IMR-90 (cell line): Measurements from ENCODE around the gene UBASH3A.

ENCODE experiments used
- BHLHE40 ChIP-seq: fragments of 150-350 bp; IDR thresholded peaks from 2 replicates; pipeline ENCODE4 v1.6.1; 2016; ENCODE audit warnings: mild to moderate bottlenecking, low read depth, low read length
- FOS ChIP-seq: fragments of 150-350 bp; IDR thresholded peaks from 2 replicates; pipeline ENCODE4 v1.6.1; 2016; ENCODE audit warnings: low read depth, low read length
- POLR2A ChIP-seq: IDR thresholded peaks from 2 replicates; pipeline ENCODE4 v1.6.1; 2012; ENCODE audit warnings: mild to moderate bottlenecking, low read depth, low read length
- SMC3 ChIP-seq: fragments of 150-350 bp; IDR thresholded peaks from 2 replicates; pipeline ENCODE4 v1.6.1; 2016; ENCODE audit warnings: low read depth, mild to moderate bottlenecking, antibody characterized with exemption, low read length, moderate library complexity
- TF ChIP-seq, protein P1 (sequence below): conservative IDR thresholded peaks from 2 replicates; pipeline ENCODE4 v1.5.1; 2012; ENCODE audit warnings: mild to moderate bottlenecking, low read depth, low read length, improper control_type of control experiment
- TF ChIP-seq, protein P2 (sequence below): fragments of 150-350 bp; IDR thresholded peaks from 2 replicates; pipeline ENCODE4 v1.6.1; 2016; ENCODE audit warnings: low read depth, mild to moderate bottlenecking, low read length, moderate library complexity, borderline replicate concordance

DNA sequence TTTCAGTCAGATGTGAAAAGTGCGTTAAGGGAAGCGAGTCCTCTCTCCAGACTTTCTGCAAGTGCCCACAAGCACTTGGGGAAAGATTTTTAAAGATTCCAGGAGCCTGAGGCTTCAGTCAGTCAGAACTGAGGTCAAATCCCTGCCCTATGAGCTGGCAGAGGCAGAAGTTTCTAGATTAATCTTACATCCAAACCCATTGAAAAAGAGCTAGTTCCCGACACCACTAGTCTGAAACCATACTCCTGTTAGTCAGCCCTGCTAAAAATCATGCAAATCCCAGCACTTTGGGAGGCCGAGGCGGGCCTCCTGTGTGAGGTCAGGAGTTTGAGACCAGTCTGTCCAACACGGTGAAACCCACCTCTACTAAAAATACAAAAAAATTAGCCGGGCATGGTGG, 71.3 kb downstream of the UBASH3A start:
- TF ChIP-seq POLR2A: no peak
- TF ChIP-seq, protein P1, sequence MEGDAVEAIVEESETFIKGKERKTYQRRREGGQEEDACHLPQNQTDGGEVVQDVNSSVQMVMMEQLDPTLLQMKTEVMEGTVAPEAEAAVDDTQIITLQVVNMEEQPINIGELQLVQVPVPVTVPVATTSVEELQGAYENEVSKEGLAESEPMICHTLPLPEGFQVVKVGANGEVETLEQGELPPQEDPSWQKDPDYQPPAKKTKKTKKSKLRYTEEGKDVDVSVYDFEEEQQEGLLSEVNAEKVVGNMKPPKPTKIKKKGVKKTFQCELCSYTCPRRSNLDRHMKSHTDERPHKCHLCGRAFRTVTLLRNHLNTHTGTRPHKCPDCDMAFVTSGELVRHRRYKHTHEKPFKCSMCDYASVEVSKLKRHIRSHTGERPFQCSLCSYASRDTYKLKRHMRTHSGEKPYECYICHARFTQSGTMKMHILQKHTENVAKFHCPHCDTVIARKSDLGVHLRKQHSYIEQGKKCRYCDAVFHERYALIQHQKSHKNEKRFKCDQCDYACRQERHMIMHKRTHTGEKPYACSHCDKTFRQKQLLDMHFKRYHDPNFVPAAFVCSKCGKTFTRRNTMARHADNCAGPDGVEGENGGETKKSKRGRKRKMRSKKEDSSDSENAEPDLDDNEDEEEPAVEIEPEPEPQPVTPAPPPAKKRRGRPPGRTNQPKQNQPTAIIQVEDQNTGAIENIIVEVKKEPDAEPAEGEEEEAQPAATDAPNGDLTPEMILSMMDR: no peak
- no peak for TF ChIP-seq BHLHE40
- no peak for TF ChIP-seq SMC3
- TF ChIP-seq FOS: no peak
- TF ChIP-seq, protein P2, sequence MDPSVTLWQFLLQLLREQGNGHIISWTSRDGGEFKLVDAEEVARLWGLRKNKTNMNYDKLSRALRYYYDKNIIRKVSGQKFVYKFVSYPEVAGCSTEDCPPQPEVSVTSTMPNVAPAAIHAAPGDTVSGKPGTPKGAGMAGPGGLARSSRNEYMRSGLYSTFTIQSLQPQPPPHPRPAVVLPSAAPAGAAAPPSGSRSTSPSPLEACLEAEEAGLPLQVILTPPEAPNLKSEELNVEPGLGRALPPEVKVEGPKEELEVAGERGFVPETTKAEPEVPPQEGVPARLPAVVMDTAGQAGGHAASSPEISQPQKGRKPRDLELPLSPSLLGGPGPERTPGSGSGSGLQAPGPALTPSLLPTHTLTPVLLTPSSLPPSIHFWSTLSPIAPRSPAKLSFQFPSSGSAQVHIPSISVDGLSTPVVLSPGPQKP: no peak
